Ovary (tissue), 3 donors: ENCODE results near the gene SLC26A3.

Experiments used
- CTCF ChIP-seq, 3 donors: fragments of 450-650 bp in 2 of 3; fragments of 200-600 bp in 1 of 3; IDR thresholded peaks; one replicate each; pipeline versions ENCODE4 v1.5.1 to v1.8.0; 2016 to 2022; ENCODE audit warnings: antibody characterized with exemption in 3 of 3, mild to moderate bottlenecking in 1 of 3
- EP300 ChIP-seq: sonication (generic); formaldehyde crosslinking; IDR thresholded peaks from one replicate; pipeline ENCODE4 v1.6.1; 2017; ENCODE audit warnings: antibody characterized with exemption
- POLR2A ChIP-seq: fragments of 450-650 bp; IDR thresholded peaks from one replicate; pipeline ENCODE4 v1.6.1; 2017; ENCODE audit warnings: antibody characterized with exemption, mild to moderate bottlenecking, moderate library complexity
- donor health status: DM: no; HTN: no; CAD: no.

DNA sequence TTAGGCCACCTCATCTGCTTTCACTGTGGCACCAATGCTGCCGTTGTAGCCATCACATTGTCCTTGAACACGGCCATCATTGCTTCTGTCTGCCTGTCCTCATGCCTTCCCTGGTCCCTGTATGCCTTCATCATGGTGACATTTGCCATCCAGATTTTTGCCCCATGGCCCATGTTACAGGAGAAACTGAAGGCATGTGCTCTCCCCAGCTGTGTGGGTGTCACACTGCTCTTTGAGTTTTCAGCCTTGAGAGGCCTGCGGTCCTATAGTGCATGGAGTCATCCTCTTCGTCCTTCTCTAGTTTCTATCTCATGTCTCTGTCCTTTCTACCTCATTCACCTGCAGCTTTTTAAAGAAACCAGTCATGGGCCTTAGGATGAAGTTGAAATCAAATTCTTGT is 6.2 kb upstream of the SLC26A3 start:
- TF ChIP-seq CTCF (IDR thresholded peaks at IDR 0.05) (no peak), EP300 (no peak), POLR2A (no peak)
